Stimulated activated CD4-positive, alpha-beta T cell treated with anti-CD3 and anti-CD28 coated beads, Interleukin-4, amount 100 ng/mL, for 24 hours (primary cell): Measurements from ENCODE around the gene ATP6AP2.
A peak's percentile ranks its signal among the peaks of the same experiment; 100 is the strongest.

Experiments
- DNase-seq: peaks from one replicate; pipeline ENCODE4 v3.0.0-alpha.2; 2020

The ATP6AP2 gene

GRCh38 chrX:40646489-40647306, 65.9 kb downstream of the ATP6AP2 start:
- DNase-seq, result peak; percentile 27

- DNase-seq, result peak; percentile 90
Measured at GRCh38 chrX:40647307-40648197, 66.8 kb downstream of the ATP6AP2 start, which contains the start of gene CXorf38. CXorf38 (minus strand) TSS chrX:40647561; CDS start chrX:40647520, 41 bp downstream.

- peak; percentile 72 for DNase-seq
Measured at GRCh38 chrX:40651620-40652223, 71.0 kb downstream of the ATP6AP2 start.

- no peak for DNase-seq
Measured at GRCh38 chrX:40652664-40653063, 71.9 kb downstream of the ATP6AP2 start.

- no peak for DNase-seq
Measured at GRCh38 chrX:40653535-40653934, 72.8 kb downstream of the ATP6AP2 start.
